ENCODE results near the gene MTLN. TPM values are rescaled to one million over a fixed set of nuclear protein-coding genes. Genes with fewer than 3 reads are reported as not detected.

Gene MTLN
- total RNA-seq, 2 experiments from 2014 or later = 46.3 to 55.6 TPM

GRCh38 chr2:110182449-110182848, 29.9 kb downstream of the MTLN start:
- DNase-seq (no peak), ATAC-seq (no peak)
- Mint-ChIP-seq H3K4me3 (no peak overlapping the region), H3K4me1 (no peaks in the 10 kb centered on the region), H3K27ac (no peak overlapping the region), H3K27me3 (peaks cover 10% of the 10 kb centered on the region), H3K9me3 (ENCODE audit: low read depth) (peaks cover 11% of the 10 kb centered on the region), H3K36me3 (ENCODE audit: low read depth) (no peaks in the 10 kb centered on the region)
- CTCF ChIA-PET = interaction anchor here (0.6 kb wide), 2 partner anchors 80 to 458 kb away, joined by 4 to 6 read pairs; no protein-coding TSS in a partner anchor
- intact Hi-C loops (cut with DNase I, micrococcal nuclease) = no loop called here
- POLR2A ChIA-PET = no interaction called here

- POLR2A ChIA-PET = no interaction called here
- intact Hi-C loops (cut with DNase I, micrococcal nuclease) = no loop called here
- CTCF ChIA-PET = interaction anchor here (0.8 to 0.9 kb wide), 2 partner anchors 13 to 16 kb away, joined by 3 to 5 read pairs; no protein-coding TSS in a partner anchor
- no peaks in the 10 kb centered on the region for H3K4me1 Mint-ChIP-seq
- no peak overlapping the region for H3K4me3 Mint-ChIP-seq
- peaks cover 11% of the 10 kb centered on the region for H3K9me3 Mint-ChIP-seq (ENCODE audit: low read depth)
- no peaks in the 10 kb centered on the region for H3K36me3 Mint-ChIP-seq (ENCODE audit: low read depth)
- no peak overlapping the region for H3K27ac Mint-ChIP-seq
- H3K27me3 Mint-ChIP-seq = peaks cover 10% of the 10 kb centered on the region
- DNase-seq (no peak), ATAC-seq (no peak)
Observed at GRCh38 chr2:110180036-110180435, 32.3 kb downstream of the MTLN start.

GRCh38 chr2:110173523-110173922, 38.8 kb downstream of the MTLN start:
- intact Hi-C loops (cut with DNase I, micrococcal nuclease) = no loop called here
- CTCF ChIA-PET = no interaction called here
- no peak overlapping the region for H3K27ac Mint-ChIP-seq
- H3K9me3 Mint-ChIP-seq (ENCODE audit: low read depth) = no peaks in the 10 kb centered on the region
- peaks cover 4% of the 10 kb centered on the region for H3K4me1 Mint-ChIP-seq
- DNase-seq (no peak), ATAC-seq (peak; percentile 83)
- H3K27me3 Mint-ChIP-seq = peaks cover 5% of the 10 kb centered on the region
- no peak overlapping the region for H3K4me3 Mint-ChIP-seq
- H3K36me3 Mint-ChIP-seq (ENCODE audit: low read depth) = no peaks in the 10 kb centered on the region
- POLR2A ChIA-PET = no interaction called here

DNA sequence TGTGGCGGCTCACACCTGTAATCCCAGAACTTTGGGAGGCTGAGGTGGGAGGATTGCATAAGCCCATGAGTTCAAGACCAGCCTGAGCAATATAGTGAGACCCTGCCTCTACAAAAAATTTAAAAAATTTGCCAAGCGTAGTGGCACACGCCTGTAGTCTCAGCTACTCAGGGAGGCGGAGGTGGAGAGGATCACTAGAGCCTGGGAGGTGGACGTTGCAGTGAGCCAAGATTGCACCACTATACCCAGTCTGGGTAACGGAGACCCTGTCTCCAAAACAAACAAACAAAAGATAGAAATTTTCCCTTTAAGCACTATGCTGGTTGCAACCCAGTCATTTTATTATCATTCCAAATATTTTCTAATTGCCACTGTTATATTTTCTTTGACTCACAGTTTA, 39.8 kb downstream of the MTLN start:
- POLR2A ChIA-PET = no interaction called here
- H3K4me1 Mint-ChIP-seq = peaks cover 4% of the 10 kb centered on the region
- no peak overlapping the region for H3K27ac Mint-ChIP-seq
- intact Hi-C loops (cut with DNase I, micrococcal nuclease) = no loop called here
- CTCF ChIA-PET = no interaction called here
- no peak for DNase-seq
- no peaks in the 10 kb centered on the region for H3K9me3 Mint-ChIP-seq (ENCODE audit: low read depth)
- no peak overlapping the region for H3K4me3 Mint-ChIP-seq
- no peaks in the 10 kb centered on the region for H3K36me3 Mint-ChIP-seq (ENCODE audit: low read depth)
- no peak for ATAC-seq
- H3K27me3 Mint-ChIP-seq = peaks cover 5% of the 10 kb centered on the region

DNA sequence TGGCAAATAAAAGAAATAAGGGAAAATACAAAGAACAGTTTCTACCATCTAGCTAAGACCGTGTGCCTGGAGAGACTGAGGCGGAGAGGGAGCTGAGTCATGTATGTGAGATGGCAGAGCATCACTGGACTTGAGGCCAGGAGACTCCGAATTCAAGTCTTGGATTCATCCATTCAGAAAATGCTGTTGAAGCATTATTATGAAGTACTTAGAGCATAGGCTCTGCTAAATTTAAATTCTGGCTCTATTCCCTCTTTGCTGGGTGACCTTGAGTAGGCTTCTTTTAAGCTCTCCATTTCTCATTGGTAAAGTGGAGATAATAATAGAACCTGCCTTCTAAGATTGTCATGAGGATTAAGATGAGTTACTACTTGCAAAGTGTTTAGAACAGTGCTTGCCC, 42.2 kb downstream of the MTLN start:
- Mint-ChIP-seq H3K9me3 (ENCODE audit: low read depth) (no peaks in the 10 kb centered on the region), H3K4me1 (peaks cover 4% of the 10 kb centered on the region), H3K27ac (no peak overlapping the region), H3K4me3 (no peak overlapping the region), H3K27me3 (peaks cover 5% of the 10 kb centered on the region), H3K36me3 (ENCODE audit: low read depth) (no peaks in the 10 kb centered on the region)
- DNase-seq (no peak), ATAC-seq (no peak)
- POLR2A ChIA-PET = no interaction called here
- intact Hi-C loops (cut with DNase I, micrococcal nuclease) = no loop called here
- CTCF ChIA-PET = no interaction called here

- intact Hi-C loops (cut with DNase I, micrococcal nuclease) = no loop called here
- H3K27ac Mint-ChIP-seq = no peak overlapping the region
- peaks cover 4% of the 10 kb centered on the region for H3K4me1 Mint-ChIP-seq
- DNase-seq = no peak
- peaks cover 10% of the 10 kb centered on the region for H3K27me3 Mint-ChIP-seq
- POLR2A ChIA-PET = no interaction called here
- no peaks in the 10 kb centered on the region for H3K36me3 Mint-ChIP-seq (ENCODE audit: low read depth)
- no peak overlapping the region for H3K4me3 Mint-ChIP-seq
- CTCF ChIA-PET = interaction anchor here (1.0 to 2.2 kb wide), 2 partner anchors 10 to 12 kb away, joined by 3 to 10 read pairs; no protein-coding TSS in a partner anchor
- H3K9me3 Mint-ChIP-seq (ENCODE audit: low read depth) = no peaks in the 10 kb centered on the region
- no peak for ATAC-seq
Observed at GRCh38 chr2:110167326-110168000, 44.9 kb downstream of the MTLN start.

DNA sequence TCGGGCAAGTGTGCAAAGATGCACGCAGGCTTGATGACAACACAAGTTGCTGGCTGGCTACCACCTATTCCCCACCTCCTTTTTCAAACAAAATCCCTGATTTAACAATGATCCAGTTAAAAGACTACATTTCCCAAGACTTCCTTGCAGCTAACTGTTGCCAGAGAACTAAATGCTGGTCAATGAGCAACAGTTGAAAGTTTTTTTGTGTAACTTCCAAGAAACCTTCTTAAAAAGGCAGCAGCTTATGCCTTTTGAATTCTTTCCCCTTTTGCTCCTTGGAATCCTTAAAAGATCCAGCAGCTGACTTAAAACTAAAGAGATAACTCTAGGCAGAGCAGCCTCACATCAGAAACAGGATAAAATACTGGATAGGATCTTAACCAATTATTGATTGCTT, 46.1 kb downstream of the MTLN start:
- intact Hi-C loops (cut with DNase I, micrococcal nuclease) = no loop called here
- ATAC-seq = no peak
- peaks cover 4% of the 10 kb centered on the region for H3K4me1 Mint-ChIP-seq
- ChIA-PET CTCF (interaction anchor here (0.5 to 2.2 kb wide), 5 partner anchors 8 to 1216 kb away, joined by 3 to 10 read pairs (median 3); no protein-coding TSS in a partner anchor), POLR2A (no interaction called here)
- H3K36me3 Mint-ChIP-seq (ENCODE audit: low read depth) = no peaks in the 10 kb centered on the region
- H3K27me3 Mint-ChIP-seq = peaks cover 12% of the 10 kb centered on the region
- H3K9me3 Mint-ChIP-seq (ENCODE audit: low read depth) = no peaks in the 10 kb centered on the region
- DNase-seq = no peak
- H3K4me3 Mint-ChIP-seq = no peak overlapping the region
- no peak overlapping the region for H3K27ac Mint-ChIP-seq

Other genes with a start within 250 kb of the MTLN start
- gene MALL, start 96.7 kb downstream of the MTLN start, total RNA-seq = 1 to 10 TPM; 1.6 to 2.0 TPM
- gene NPHP1, start 7.5 kb downstream of the MTLN start, total RNA-seq = 1 to 10 TPM; 2.2 to 2.8 TPM

Measured in activated CD4-positive, alpha-beta T cell treated with anti-CD3 and anti-CD28 coated beads for 36 hours (primary cell).